ENCODE data around the gene UBXN7.

GRCh38 chr3:196440041-196440537 is 7.9 kb upstream of the UBXN7 start:
- no peak for TF ChIP-seq SUZ12 (IDR thresholded peaks at IDR 0.05)
- TF ChIP-seq TARDBP (IDR thresholded peaks at IDR 0.05), result no peak
- no peak for TF ChIP-seq SP1 (IDR thresholded peaks at IDR 0.05)
- TF ChIP-seq FOXM1 (IDR thresholded peaks at IDR 0.05; ENCODE audit: borderline replicate concordance), result no peak
- no peak for TF ChIP-seq FOXK2 (IDR thresholded peaks at IDR 0.05)
- TF ChIP-seq HDGF (IDR thresholded peaks at IDR 0.05; ENCODE audit: borderline replicate concordance), result no peak
